Fibroblast of lung (primary cell): Measurements from ENCODE around the gene POM121L2. TPM values are rescaled to one million over a fixed set of nuclear protein-coding genes. Genes with fewer than 3 reads are reported as not detected.

Experiments
- DNase-seq, 2 donors: peaks; one replicate each; pipeline versions ENCODE4 v3.0.0 to v3.0.0-alpha.2; 2010; ENCODE audit warnings: low read depth in 2 of 2
- H2AFZ ChIP-seq: 2 replicates; pipeline ENCODE4 v1.5.1; 2012; ENCODE audit warnings: low read length, control low read depth, inconsistent platforms
- H3K27ac ChIP-seq: 2 replicates; pipeline ENCODE4 v1.5.1; 2011; ENCODE audit warnings: low read length, control low read depth; ENCODE audit not compliant: insufficient read depth
- H3K27me3 ChIP-seq: 2 replicates; pipeline ENCODE4 v1.5.1; 2011; ENCODE audit warnings: mild to moderate bottlenecking, low read length; ENCODE audit not compliant: control insufficient read depth, insufficient read depth
- H3K36me3 ChIP-seq: 2 replicates; pipeline ENCODE4 v1.5.1; 2011; ENCODE audit warnings: low read length; ENCODE audit not compliant: control insufficient read depth, insufficient read depth
- H3K4me1 ChIP-seq: 2 replicates; pipeline ENCODE4 v1.5.1; 2011; ENCODE audit warnings: low read length; ENCODE audit not compliant: control insufficient read depth, insufficient read depth; ENCODE audit errors: extremely low read depth
- H3K4me2 ChIP-seq: 2 replicates; pipeline ENCODE4 v1.5.1; 2011; ENCODE audit warnings: low read length, control low read depth; ENCODE audit not compliant: insufficient read depth; ENCODE audit errors: extremely low read depth
- H3K4me3 ChIP-seq, 4 experiments: fragments of 200-600 bp in 1 of 4; sonication (generic) in 1 of 4; replicated peaks in 1 of 4; 2 replicates each; pipeline ENCODE4 v1.5.1; 2011 to 2016; ENCODE audit warnings: low read length in 4 of 4, low read depth in 3 of 4, mild to moderate bottlenecking in 3 of 4, control low read depth in 2 of 4, inconsistent platforms in 1 of 4, mixed read lengths in 1 of 4; ENCODE audit not compliant: insufficient read depth in 1 of 4; ENCODE audit errors: control extremely low read depth in 1 of 4
- H3K79me2 ChIP-seq: 2 replicates; pipeline ENCODE4 v1.5.1; 2012; ENCODE audit warnings: mild to moderate bottlenecking, low read length, inconsistent platforms; ENCODE audit not compliant: control insufficient read depth, insufficient read depth
- H3K9ac ChIP-seq: 2 replicates; pipeline ENCODE4 v1.5.1; 2011; ENCODE audit warnings: mild to moderate bottlenecking, low read length, control low read depth; ENCODE audit not compliant: insufficient read depth
- H3K9me3 ChIP-seq: 2 replicates; pipeline ENCODE4 v1.5.1; 2012; ENCODE audit warnings: low read depth, low read length; ENCODE audit not compliant: control insufficient read depth, insufficient read depth
- H4K20me1 ChIP-seq: 2 replicates; pipeline ENCODE4 v1.5.1; 2011; ENCODE audit warnings: low read length; ENCODE audit not compliant: control insufficient read depth, insufficient read depth; ENCODE audit errors: extremely low read depth
- CTCF ChIP-seq, 2 donors: IDR thresholded peaks in 1 of 2; conservative IDR thresholded peaks in 1 of 2; 1 replicate in 1 of 2; 2 replicates in 1 of 2; pipeline ENCODE4 v1.5.1; 2011 to 2012; ENCODE audit warnings: low read length in 2 of 2, control low read depth in 1 of 2, inconsistent platforms in 1 of 2, low read depth in 1 of 2, mild to moderate bottlenecking in 1 of 2
- EZH2 ChIP-seq: IDR thresholded peaks from 2 replicates; pipeline ENCODE4 v1.5.1; 2012; ENCODE audit warnings: low read length, control low read depth, mild to moderate bottlenecking; ENCODE audit errors: missing control alignments
- polyA plus RNA-seq, 2 donors: library from polyadenylated mRNA; depleted of rRNA in 1 of 2; stranded (reverse) in 1 of 2; unstranded in 1 of 2; fragments of >200 nt; gene quantifications; 2 replicates each; pipeline ENCODE4 v1.2.1, GENCODE V29; 2011 to 2012; ENCODE audit warnings: missing spikeins in 1 of 2
- total RNA-seq: library from RNA; depleted of rRNA; stranded (reverse); fragments of >200 nt; gene quantifications from 2 replicates; pipeline ENCODE4 v1.2.1, GENCODE V29; 2014

The POM121L2 gene
- total and polyA plus RNA-seq, 2 donors (not counting 1 experiment from before 2014, with no cell fraction given) = not detected

- no peaks in the 10 kb centered on the region for H3K79me2 ChIP-seq
- H3K4me3 ChIP-seq = peak overlapping the region; percentile 22 to 83 (median 61)
- H3K27ac ChIP-seq = no peak overlapping the region
- no peaks in the 10 kb centered on the region for H3K36me3 ChIP-seq
- H3K4me2 ChIP-seq = peak overlapping the region; percentile 79
- no peaks in the 10 kb centered on the region for H3K9me3 ChIP-seq
- DNase-seq = peak; percentile 66 to 76
- H3K9ac ChIP-seq = no peak overlapping the region
- H3K27me3 ChIP-seq = peaks cover 7% of the 10 kb centered on the region
- no peaks in the 10 kb centered on the region for H3K4me1 ChIP-seq
- TF ChIP-seq EZH2 = no peak
- no peak for TF ChIP-seq CTCF (conservative IDR thresholded peaks at IDR 0.05 in 1 of 2, IDR thresholded peaks at IDR 0.05 in 1 of 2; ENCODE audit: low read depth in 1 of 2, low read length in 2 of 2)
- no peaks in the 10 kb centered on the region for H4K20me1 ChIP-seq
- H2AFZ ChIP-seq = peak overlapping the region; percentile 37
Measured at GRCh38 chr6:27295301-27296079, 16.6 kb downstream of the POM121L2 start.

GRCh38 chr6:27294409-27294808 lies 17.7 kb downstream of the POM121L2 start:
- H3K4me2 ChIP-seq = no peak overlapping the region
- peaks cover 7% of the 10 kb centered on the region for H3K27me3 ChIP-seq
- no peaks in the 10 kb centered on the region for H3K9me3 ChIP-seq
- H3K79me2 ChIP-seq = no peaks in the 10 kb centered on the region
- H2AFZ ChIP-seq = no peak overlapping the region
- no peak for DNase-seq
- TF ChIP-seq CTCF (conservative IDR thresholded peaks at IDR 0.05 in 1 of 2, IDR thresholded peaks at IDR 0.05 in 1 of 2; ENCODE audit: low read depth in 1 of 2, low read length in 2 of 2) (no peak), EZH2 (no peak)
- H3K27ac ChIP-seq = no peak overlapping the region
- no peak overlapping the region for H3K9ac ChIP-seq
- no peaks in the 10 kb centered on the region for H3K36me3 ChIP-seq
- H4K20me1 ChIP-seq = no peaks in the 10 kb centered on the region
- peak overlapping the region in 1 of 4 experiments; percentile 2 for H3K4me3 ChIP-seq
- no peaks in the 10 kb centered on the region for H3K4me1 ChIP-seq

GRCh38 chr6:27293436-27294098 lies 18.5 kb downstream of the POM121L2 start:
- Histone ChIP-seq H4K20me1 (no peaks in the 10 kb centered on the region), H3K27ac (no peak overlapping the region), H3K9me3 (no peaks in the 10 kb centered on the region), H3K79me2 (no peaks in the 10 kb centered on the region), H3K4me2 (peak overlapping the region; percentile 4), H3K4me1 (no peaks in the 10 kb centered on the region), H3K36me3 (no peaks in the 10 kb centered on the region), H3K4me3 (peak overlapping the region in 2 of 4 experiments; percentile 12 to 39), H3K9ac (no peak overlapping the region), H2AFZ (no peak overlapping the region), H3K27me3 (peaks cover 7% of the 10 kb centered on the region)
- TF ChIP-seq CTCF (conservative IDR thresholded peaks at IDR 0.05 in 1 of 2, IDR thresholded peaks at IDR 0.05 in 1 of 2; ENCODE audit: low read depth in 1 of 2, low read length in 2 of 2) = no peak
- TF ChIP-seq EZH2 = no peak
- DNase-seq = peak; percentile 52 to 66
